NB4 (cell line): ENCODE data around the gene CELA2B.
"Not testable (repeated sequence)": the region's sequence is repeated elsewhere in the genome, so short reads cannot be mapped to it uniquely, and the experiment has no call there.

Experiments
- CTCF ChIP-seq: IDR thresholded peaks from one replicate; pipeline ENCODE4 v1.5.1; 2012; ENCODE audit warnings: low read depth, low read length
- MAX ChIP-seq: IDR thresholded peaks from 2 replicates; pipeline ENCODE4 v1.6.1; 2011; ENCODE audit warnings: low read depth, low read length
- MYC ChIP-seq: IDR thresholded peaks from 2 replicates; pipeline ENCODE4 v1.6.1; 2011; ENCODE audit warnings: low read depth, low read length
- POLR2A ChIP-seq: IDR thresholded peaks from 2 replicates; pipeline ENCODE4 v1.6.1; 2011; ENCODE audit warnings: mild to moderate bottlenecking; ENCODE audit not compliant: insufficient read length; ENCODE audit errors: extremely low read depth

GRCh38 chr1:15463064-15463800 lies 12.7 kb upstream of the CELA2B start:
- TF ChIP-seq CTCF, POLR2A, MAX, MYC: not testable (repeated sequence)
